ENCODE data around the gene SHC1.

SHC1 gene

GRCh38 chr1:155011437-155012025 is 41.0 kb upstream of the SHC1 start:
- TF ChIP-seq GATA3 (IDR thresholded peaks at IDR 0.05; ENCODE audit: low read depth, low read length) (no peak), GATA2 (IDR thresholded peaks at IDR 0.05; ENCODE audit: low read depth, low read length) (no peak)

DNA sequence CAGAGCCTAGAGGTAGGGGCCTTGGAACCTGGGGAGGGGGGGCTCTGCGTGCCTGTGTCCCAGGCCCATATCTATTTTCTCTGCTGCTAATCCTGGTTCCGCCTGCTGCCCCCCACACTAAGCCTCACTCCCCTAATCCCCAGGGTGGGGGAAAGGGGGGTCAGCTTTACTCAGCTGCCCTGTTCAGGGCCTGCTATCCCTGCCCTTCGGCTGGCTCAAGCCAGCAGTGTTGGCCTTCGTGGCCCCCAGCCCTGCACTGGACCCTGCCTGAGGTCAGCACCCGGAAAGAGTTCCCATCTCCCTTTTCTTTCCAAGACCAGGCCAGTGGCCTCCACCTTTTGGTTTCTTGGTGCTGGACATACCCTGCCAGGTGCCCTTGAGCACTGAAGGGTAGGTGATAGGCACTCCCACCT is 40.5 kb upstream of the SHC1 start:
- no peak for TF ChIP-seq GATA3 (IDR thresholded peaks at IDR 0.05; ENCODE audit: low read depth, low read length)
- no peak for TF ChIP-seq GATA2 (IDR thresholded peaks at IDR 0.05; ENCODE audit: low read depth, low read length)

DNA sequence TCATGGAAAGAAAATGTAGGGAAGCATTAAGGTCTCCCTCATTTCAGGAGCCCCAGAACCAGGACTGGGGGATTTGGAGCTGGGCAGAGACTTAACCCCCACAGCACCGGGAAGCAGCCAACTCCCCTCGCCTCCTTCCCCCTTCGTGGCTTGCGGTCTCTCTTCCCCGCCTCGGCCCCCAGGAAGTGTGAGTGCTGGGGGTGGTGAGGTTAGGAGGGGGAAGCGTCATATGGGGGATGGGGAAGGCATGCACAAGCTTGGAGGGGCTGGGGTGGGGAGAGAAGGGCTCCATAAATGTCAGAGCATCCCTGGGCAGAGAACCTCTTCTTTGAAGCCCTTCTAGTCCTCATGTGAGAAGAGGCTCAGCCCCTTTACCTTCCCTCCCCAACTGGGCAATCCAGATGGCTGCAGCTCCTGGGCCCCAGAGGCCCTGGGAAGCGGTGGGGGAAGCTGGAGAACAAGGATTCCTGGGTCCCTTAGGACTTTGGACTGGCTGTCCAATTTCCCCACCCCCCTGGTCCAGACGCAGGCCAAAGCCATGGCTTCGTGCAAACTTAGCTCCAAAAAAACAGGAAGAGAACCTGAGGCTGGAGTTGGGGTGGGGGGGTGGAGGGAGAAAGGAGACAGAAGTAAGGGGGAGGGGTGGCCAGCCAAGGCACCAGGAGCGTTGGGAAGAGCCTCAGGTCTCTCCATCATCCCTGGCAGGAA is 39.8 kb upstream of the SHC1 start:
- TF ChIP-seq GATA2 (IDR thresholded peaks at IDR 0.05; ENCODE audit: low read depth, low read length) (no peak), GATA3 (IDR thresholded peaks at IDR 0.05; ENCODE audit: low read depth, low read length) (no peak)

DNA sequence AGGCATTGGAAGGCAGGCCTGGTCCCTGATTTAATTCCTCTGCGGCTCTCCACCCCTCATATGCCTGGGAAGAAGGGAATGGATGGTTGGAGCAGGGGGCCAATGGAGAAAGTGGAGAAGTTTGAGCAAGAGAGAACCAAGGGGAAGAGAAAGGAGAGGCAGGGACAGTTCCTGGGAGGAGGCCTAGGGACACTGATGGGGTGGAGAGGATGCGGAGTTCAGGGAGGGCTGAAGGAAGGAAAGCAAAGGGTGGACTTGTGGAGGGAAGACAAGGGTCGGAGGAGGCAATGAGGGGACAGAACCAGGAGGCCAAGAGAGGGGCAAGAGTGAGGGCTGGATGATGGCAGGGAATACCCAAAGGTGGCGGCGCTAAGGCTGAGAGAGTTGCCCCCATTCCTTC is 39.2 kb upstream of the SHC1 start:
- TF ChIP-seq GATA2 (IDR thresholded peaks at IDR 0.05; ENCODE audit: low read depth, low read length) (no peak), GATA3 (IDR thresholded peaks at IDR 0.05; ENCODE audit: low read depth, low read length) (no peak)

DNA sequence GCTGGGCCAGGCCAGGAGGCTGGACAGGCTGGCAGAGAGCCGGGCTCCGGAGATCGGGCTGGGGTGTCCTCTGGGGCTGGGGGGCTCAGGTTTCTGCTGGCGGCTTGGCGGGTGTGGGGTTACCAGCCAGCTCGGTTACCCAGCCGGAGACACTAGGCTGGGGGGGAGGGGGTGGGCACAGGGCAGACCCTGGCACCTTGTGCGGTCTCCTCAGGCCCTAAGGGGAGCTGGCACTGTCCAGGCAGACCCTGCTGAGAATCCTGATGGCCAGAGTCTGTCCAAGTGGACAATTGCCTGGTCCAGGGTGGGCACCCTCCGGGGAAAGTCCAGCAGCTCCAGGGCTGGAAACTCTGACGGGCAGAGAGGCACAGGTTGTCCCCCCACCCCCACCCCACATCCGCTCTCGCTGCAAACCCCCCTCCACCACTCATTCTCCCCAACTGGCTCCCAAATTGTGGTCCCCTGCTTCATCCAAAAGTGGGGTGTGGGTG is 38.7 kb upstream of the SHC1 start:
- no peak for TF ChIP-seq GATA2 (IDR thresholded peaks at IDR 0.05; ENCODE audit: low read depth, low read length)
- TF ChIP-seq GATA3 (IDR thresholded peaks at IDR 0.05; ENCODE audit: low read depth, low read length) = no peak

DNA sequence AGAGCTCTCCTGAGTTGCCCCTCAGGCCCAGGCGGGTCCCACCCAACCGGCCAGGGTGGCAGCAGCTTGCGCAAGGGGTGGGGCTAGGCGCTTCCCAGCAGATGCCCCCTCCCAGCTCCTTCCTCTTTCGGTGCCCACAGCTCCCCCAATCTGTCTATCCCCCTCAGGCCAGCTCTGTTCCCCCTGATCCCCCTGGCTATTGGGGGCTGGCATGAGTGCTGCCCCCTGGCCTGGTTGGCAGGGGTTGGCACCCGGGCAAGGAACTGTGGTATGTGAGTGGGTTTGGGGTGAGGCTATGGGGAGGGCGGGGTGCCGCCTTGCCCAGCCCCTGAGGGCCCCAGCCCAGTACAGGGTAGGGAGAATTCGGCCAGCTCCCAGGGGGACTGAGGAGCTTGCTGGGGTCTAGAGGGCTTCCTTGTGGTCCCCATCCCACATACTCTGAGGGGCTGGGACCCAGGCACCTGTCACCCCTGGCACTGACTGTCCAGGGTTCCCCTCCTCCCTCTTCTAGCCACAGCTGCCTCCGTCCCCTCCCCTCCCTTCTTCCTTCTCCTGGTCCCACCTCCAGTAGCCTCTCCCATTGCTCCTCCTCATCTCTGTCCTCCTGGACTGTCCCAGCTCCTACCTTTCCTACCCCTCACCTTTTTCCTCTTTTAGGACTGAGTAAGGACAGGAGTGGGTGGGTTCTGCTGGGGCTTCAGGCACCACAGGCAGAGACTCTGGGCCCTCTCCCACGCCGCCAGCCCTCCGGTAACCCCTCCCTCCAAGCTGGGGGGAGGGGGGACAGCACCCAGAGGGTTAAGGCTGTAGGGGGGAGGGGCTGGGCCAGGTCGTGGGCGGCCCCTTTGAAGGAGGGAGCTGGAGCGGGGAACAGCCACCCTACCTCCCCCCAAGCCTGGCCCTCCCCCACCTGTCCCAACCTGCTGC is 37.7 kb upstream of the SHC1 start:
- TF ChIP-seq GATA2 (IDR thresholded peaks at IDR 0.05; ENCODE audit: low read depth, low read length) = no peak
- TF ChIP-seq GATA3 (IDR thresholded peaks at IDR 0.05; ENCODE audit: low read depth, low read length) = no peak

GRCh38 chr1:155007251-155007828 is 36.8 kb upstream of the SHC1 start:
- TF ChIP-seq GATA2 (IDR thresholded peaks at IDR 0.05; ENCODE audit: low read depth, low read length) (no peak), GATA3 (IDR thresholded peaks at IDR 0.05; ENCODE audit: low read depth, low read length) (no peak)

DNA sequence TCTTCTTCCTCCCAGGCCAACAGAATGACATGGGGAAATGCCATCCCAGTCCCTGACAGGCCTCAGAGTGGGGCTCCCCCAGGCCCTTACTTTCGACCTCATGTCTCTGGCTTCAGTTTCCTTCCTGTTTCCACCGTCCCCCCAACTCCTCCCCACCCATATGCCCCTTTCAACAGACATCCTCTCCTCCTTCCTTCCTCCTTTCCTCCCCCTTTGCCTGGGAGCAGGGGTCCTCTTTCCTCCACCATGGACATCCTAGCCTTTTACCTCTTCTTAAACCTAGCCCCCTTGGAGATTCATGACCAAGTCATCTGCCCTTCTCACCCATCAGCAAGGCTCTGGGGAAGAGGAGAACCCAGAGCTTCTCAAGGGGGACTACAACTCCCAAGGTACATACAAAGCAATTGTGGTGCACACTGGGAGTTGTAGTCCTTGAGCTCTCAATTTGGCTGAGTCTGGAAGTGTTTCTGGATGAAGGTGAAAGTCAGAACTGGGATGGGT is 36.1 kb upstream of the SHC1 start:
- TF ChIP-seq GATA3 (IDR thresholded peaks at IDR 0.05; ENCODE audit: low read depth, low read length) (no peak), GATA2 (IDR thresholded peaks at IDR 0.05; ENCODE audit: low read depth, low read length) (no peak)

DNA sequence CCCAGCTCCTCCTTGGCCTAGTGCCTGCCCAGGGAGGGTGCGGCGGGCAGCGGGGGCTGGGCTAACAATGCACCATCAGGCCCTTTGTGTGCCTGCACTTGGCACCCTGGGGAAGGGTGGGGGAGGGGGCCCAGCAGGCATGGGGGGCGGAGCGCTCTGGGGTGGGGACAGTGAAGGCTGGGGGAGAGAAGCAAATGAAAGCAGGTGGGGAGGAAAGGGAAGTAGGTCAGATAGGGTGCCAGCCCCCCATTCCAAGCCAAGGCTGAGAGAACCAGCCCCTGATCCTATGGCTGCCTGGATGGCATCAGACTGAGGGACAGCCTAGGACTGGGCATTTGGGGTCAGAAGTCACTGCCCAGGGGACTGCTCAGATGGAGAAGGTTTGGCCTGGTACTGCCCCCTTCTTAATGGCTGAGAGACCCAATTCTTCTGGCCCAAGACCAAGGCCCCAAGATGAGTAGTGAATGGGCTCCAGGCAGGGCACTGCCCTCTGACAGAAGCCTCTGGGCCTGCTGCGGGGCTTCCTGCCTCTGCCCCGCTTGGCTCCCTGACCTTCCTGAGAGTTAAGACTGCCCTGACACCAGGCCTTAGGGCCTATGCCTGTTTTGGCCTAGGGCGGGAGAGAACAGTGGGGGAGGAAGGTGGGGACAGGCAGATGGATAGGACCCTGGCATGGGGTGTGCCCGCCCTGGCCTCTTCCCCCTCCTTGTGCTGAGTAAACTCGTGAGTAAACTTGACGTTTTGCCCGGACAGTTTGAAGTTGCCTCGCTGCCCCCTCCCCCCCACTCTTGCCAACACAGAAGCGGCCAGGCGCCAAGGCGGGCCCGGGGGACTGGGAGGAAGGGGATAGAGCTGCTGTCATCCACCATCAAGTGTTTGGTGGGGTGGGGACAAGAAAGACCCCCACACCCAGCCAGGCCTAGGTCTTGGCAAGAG is 34.8 kb upstream of the SHC1 start:
- no peak for TF ChIP-seq GATA2 (IDR thresholded peaks at IDR 0.05; ENCODE audit: low read depth, low read length)
- TF ChIP-seq GATA3 (IDR thresholded peaks at IDR 0.05; ENCODE audit: low read depth, low read length) = no peak

- TF ChIP-seq GATA3 (IDR thresholded peaks at IDR 0.05; ENCODE audit: low read depth, low read length) (no peak), GATA2 (IDR thresholded peaks at IDR 0.05; ENCODE audit: low read depth, low read length) (no peak)
Observed at GRCh38 chr1:155004352-155005075, 34.0 kb upstream of the SHC1 start.

DNA sequence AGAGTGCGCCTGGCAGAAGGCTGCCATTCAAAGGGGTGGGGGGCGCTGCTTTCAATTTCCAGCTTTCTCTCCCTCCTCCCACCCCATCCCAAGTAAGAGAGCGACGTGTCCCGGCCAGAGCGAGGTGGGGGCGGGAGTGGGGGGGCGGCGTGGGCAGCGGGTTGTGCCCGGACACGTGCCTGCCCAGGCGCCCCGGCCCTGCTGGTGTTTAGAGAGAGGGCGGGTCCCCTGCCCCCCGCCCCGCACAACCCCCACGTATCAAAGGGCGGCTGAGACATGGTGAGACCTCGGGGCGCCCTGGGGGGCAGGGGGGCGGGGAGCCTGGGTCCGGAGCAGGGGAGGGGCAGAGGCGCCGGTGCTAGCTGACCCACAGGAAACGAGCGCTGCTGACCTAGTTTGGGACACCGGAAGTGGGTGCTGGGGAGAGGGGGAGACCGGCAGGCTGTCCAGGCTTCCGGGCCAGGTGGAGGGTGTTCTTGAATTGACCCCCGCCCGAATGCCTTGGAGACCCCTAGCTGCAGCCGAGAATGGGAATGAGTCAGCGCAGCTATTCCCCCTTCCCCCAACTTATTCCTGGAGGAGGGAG is 33.3 kb upstream of the SHC1 start:
- TF ChIP-seq GATA3 (IDR thresholded peaks at IDR 0.05; ENCODE audit: low read depth, low read length) (no peak), GATA2 (IDR thresholded peaks at IDR 0.05; ENCODE audit: low read depth, low read length) (no peak)

GRCh38 chr1:155003227-155003765 is 32.7 kb upstream of the SHC1 start:
- TF ChIP-seq GATA3 (IDR thresholded peaks at IDR 0.05; ENCODE audit: low read depth, low read length) (no peak), GATA2 (IDR thresholded peaks at IDR 0.05; ENCODE audit: low read depth, low read length) (no peak)

Data from SH-SY5Y (cell line).